ENCODE data around the gene IRS2.

The IRS2 gene

DNA sequence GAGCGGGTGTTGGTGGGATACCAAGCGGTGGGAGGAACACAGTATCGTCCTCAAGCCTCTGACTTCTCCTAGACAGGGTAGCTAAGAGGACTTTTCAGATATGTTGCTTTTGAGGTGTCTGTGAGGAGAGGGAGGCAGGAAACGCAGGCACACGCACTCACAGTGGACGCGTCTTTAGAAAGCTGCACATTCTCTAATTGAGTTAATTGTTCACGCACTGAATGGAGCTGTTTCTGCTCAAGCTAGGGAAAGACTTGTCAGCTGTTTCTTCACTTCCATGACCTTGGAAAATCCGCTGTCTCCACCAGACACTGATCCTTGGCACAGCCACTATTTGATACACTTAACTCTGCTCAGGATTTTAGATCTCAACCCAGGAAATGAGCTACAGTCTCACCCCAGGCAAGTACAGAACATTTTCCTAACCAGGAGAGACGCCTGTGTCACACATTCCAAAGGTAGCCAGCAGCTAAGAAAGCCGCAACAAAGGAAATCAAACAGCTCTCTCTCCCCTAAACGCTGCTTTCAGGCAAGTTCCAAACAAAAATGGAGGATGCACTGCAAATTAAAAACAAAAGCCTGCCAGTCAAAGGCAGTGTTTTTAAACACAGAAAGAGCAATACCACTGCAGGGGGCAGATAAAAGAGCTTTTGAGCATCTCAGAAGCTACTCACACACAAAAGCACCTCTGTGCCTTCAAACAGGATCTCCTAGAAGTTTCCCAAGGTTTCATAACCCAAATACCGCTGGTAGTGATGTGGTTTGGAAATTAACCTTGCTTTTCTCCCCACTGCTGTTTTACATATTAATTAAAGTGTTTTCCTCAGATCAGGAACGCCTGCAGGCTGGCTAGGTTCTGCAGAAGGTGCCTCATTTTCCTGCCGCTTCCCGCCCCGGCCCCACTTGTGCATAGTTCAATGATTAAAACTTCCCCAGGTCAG, 57.3 kb downstream of the IRS2 start:
- no peak for DNase-seq

DNA sequence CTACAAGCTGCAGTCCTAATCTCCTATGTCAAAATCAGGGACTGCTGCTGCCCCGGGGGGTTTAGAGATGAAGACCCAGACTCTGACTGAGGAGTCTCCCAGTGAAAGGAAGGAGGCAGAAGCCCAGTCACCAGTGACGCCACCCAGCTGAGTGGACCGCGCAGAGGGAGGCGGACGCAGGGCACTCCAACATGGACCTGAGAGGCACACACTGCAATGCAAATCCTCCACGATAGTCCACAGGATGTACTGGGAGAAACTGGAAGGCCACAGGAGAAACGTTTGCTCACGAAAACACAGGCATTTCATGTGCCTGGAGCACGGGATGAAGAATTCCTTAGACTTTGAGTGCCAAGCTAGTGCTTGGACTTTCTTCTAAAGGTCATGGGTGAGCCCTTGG, 58.3 kb downstream of the IRS2 start:
- DNase-seq: no peak

- no peak for DNase-seq
These were observed 59.1 kb downstream of the IRS2 start for GRCh38 chr13:109727251-109727650.

GRCh38 chr13:109725995-109726637, 60.3 kb downstream of the IRS2 start:
- no peak for DNase-seq

GRCh38 chr13:109725297-109725696, 61.1 kb downstream of the IRS2 start:
- DNase-seq: no peak

DNA sequence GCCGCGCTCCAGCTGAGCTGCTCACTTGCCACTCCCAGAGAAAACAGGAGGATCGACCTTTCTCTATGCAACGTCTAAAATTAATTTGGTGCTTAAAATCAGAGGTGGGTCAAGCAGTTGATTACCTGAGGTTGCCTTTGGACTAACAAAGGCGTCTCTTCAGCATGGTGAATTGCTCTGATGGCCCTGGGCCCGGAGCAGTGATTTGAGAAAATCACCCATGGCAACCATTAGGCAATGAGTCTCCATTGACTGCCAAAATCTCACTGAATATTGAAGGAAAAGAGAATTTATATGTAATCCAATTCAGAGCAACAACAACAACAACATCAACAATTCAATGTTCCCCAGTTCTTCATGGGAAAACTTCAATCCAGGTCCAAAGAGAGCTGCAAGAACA, 61.8 kb downstream of the IRS2 start:
- no peak for DNase-seq

DNA sequence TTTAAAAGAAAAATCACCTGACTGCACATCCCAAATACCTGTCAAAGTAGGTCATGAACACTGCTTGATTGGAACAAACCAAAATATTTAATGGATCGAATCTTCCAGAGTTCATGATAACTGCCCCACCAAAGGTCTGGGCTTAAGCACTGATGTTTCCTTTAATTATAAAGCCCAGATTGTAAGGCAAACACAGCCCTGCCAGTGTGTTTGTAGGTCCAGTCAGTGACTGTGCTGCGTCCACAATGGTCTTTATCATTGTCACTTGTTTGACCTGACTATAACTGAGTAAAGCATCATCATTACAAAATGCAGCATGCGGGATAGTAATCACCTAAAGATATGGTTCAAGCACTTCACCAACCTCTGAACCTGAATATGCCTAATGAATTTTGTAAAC, 63.3 kb downstream of the IRS2 start:
- no peak for DNase-seq

- no peak for DNase-seq
These were observed 64.3 kb downstream of the IRS2 start for GRCh38 chr13:109722068-109722467.

DNA sequence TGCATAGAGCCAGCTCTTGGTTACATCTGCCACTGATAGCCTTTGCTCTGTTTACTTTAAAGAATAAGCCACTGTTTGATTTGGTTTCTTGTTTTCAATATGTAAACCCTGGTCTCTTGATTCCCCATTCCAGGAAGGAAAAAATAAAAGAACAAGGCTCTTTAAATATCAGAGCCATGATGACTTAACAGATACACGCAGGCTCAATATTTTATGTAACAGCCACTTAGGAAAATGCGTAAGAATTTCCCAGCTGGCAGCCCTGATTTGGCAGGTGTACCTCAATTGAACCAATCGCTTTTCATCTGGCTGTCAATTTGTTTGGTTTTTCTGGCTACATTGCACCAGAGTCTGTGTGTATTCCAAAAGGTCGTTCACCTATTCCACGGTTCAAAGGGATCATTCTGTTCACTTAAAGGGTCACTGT, 65.6 kb downstream of the IRS2 start:
- DNase-seq: no peak

GRCh38 chr13:109719962-109720646, 66.3 kb downstream of the IRS2 start:
- no peak for DNase-seq

- DNase-seq: no peak
These were observed 67.7 kb downstream of the IRS2 start for GRCh38 chr13:109718726-109719125.

GRCh38 chr13:109717686-109718085, 68.7 kb downstream of the IRS2 start:
- DNase-seq: no peak

GRCh38 chr13:109715902-109716301, 70.5 kb downstream of the IRS2 start:
- no peak for DNase-seq

GRCh38 chr13:109713681-109714080, 72.7 kb downstream of the IRS2 start:
- no peak for DNase-seq

DNA sequence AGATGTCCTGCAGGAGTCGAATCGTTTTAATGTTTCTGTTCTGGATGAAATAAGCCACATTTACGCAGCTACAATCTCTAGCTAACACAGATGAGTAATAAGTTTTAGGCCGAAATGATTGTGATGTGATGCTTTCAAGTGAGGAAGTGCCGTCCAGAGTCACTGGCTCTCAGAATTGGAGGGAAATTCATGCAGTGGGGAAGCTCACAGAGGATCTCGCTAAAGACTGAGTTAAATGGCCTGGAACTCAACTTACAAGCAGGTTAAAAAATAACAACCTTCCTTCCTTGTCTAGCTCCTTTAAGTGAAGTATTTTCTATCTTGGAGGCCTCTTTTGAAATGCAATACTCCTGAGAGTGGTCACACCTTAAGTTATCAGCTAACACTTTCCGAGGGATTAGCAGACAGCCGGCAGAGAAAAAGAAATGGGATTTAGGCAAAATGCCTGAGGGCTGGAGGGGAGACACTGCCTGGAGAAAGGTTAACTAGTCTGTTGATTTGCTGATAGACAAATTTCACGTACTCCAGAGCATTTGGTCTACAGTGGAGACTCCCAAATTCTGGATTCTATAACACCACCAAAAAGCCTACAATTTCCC, 74.2 kb downstream of the IRS2 start:
- DNase-seq: no peak

GRCh38 chr13:109707742-109708617, 78.4 kb downstream of the IRS2 start:
- no peak for DNase-seq

- no peak for DNase-seq
These were observed 79.2 kb downstream of the IRS2 start for GRCh38 chr13:109707044-109707741.

DNA sequence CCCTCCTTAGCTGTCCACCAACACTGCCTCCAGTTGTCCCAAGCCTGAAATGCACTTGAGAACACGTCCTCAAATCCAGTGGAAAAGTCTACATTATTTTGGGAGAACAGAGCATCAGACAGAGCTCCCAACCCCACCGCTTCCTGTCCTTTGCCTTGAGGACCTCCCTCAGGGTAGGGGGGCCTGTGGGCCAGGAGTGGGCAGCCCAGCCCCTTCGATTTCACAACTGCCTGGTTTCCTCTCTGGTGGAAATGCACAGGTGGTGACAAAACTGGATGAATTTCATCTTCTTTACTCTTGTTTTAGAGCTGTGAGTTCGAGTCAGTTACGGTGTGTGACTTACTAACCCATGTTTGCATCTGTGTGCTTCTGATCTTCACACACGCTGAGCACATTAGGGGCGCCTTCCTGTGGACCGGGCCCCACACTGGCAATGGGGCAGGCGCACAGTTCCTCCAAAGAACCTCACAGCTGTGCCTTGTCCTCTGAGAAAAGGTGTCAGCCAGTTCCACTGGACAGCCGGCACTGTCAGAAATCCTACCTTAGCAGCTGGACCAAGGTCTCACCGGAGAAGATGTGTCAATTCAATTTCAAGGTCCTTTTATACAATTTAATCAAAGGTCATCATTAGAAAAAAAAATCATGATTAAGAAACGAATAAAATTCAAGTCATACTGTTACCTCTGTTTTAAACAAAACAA, 80.2 kb downstream of the IRS2 start:
- no peak for DNase-seq

DNA sequence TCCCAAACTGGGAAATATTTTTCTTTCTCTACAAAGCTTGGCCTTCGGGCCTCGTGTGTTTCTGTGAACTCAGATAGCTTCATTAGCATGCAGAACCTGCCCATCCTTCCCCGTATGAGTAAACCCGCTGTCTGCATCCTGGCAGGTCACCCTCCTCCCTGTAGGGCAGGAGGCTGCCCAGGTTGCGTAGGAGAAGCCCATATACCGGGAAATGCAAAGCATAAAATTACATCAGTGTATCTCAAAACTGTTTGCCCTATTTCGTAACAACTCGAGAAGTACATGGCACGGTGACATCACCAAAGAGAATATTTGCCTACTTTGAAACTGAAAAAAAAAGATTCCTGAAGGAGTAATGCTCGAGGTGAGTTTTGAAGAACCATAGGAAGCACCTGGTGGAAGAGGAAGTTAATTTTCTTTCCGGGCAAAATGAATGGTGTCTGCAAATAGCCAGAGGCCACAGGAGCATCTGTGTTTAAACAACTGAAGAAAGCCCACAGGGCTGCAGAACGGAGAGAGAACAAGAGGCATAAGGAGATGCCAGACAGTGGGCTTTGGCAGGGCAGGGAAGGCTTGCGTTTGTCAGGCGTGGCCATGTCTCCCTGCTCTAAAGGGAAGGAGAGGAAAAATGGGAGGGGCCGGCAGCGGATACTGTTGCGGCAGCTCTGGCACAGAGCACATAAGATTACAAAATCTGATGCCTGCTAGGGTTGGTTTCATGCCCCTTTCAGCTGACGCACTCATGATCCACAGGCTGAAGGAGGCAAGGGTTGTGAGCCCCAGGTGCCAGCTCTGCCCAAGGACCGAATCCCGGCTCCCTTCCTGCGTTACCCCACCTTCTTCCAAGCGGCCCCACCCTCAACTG, 81.4 kb downstream of the IRS2 start:
- DNase-seq: no peak

DNA sequence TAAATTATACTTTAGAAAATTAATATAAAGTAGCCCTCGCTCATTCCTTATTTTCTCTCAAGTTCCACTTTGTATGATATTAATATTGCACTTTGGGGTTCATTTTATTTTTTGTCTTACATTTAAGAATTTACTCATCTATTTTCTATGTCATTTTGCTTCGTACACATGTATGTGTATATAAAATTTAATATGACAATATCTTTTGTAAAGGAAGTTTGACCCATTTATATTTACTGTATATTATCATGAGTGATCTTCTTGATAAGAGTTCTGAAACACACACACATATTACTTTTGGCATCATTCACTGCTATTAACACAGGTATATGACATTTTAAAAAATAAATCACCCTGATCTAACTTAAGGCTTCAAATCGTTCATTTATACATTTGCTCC, 83.1 kb downstream of the IRS2 start:
- no peak for DNase-seq
